ENCODE results near the gene SRGAP2B.
"Not testable (repeated sequence)": the region's sequence is repeated elsewhere in the genome, so short reads cannot be mapped to it uniquely, and the experiment has no call there.

Gene SRGAP2B

GRCh38 chr1:144998134-144998980, 96.8 kb downstream of the SRGAP2B start:
- DNase-seq (ENCODE audit: low spot score), result not testable (repeated sequence)

DNA sequence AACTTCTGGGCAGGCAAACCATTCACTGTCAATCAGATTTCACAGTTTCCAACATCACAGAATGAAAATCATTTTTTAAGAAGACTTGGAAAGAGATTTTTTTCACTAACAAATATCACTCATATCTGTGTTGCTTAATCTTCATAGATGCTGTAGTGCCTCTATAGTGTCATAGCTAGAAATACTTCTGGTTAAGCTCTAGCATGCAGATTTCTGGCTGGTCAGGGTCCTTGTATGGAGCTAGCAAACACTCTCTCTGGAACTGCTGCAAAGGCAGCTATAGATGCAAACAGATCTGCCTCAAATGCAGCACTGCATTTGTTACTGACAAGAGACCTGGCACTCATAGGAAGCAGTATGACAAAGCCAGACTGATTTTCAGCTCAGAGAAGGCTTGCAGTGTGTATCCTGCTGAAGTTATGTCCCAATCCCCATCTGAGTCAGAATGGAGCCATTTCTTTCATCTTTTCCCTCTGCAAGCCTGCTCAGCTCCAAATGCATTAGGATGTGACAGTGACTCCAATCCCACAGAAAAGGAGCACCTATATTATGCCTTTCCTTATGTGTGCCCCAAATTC, 99.2 kb downstream of the SRGAP2B start:
- DNase-seq (ENCODE audit: low spot score), result not testable (repeated sequence)

GRCh38 chr1:144992915-144993314, 102.2 kb downstream of the SRGAP2B start:
- DNase-seq (ENCODE audit: low spot score), result not testable (repeated sequence)

- DNase-seq (ENCODE audit: low spot score), result not testable (repeated sequence)
These were observed 104.5 kb downstream of the SRGAP2B start for GRCh38 chr1:144990611-144991010.

GRCh38 chr1:144987131-144987530, 108.0 kb downstream of the SRGAP2B start:
- not testable (repeated sequence) for DNase-seq (ENCODE audit: low spot score)

- not testable (repeated sequence) for DNase-seq (ENCODE audit: low spot score)
These were observed 108.8 kb downstream of the SRGAP2B start for GRCh38 chr1:144986171-144986860.

- not testable (repeated sequence) for DNase-seq (ENCODE audit: low spot score)
These were observed 109.5 kb downstream of the SRGAP2B start for GRCh38 chr1:144985550-144986170.

DNA sequence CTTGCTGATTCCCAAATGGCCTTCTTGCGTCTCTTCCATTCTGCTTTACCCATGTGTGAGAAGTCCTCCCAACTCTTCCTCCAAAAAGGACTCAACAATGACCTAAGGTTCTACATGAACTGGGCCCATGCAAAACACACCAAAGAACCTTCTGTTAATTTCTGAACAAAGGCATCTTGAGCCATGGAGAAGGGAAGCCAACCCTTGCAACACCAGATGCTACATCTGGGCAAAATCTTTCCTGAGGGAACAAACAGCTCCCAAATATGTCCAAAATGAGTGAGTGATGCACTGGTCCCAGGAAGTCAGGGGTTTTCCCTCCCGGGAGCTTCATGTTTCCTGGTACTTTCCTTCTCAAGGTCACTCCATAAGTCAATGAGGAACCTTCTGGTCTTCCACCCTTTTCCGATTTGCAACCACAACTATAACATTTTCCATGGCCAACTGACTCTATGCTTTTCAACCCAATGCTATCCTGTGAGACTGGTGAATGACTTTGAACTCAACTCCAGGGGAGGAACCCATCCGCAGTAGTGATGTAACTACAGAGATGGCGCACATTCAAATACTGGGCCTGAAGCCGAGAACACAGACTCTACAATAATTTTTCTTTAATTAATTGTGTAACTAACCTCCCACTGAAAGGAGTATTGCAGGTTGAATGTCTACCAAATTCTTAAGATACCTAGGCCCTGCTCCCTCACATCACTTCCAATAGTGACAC, 112.2 kb downstream of the SRGAP2B start:
- DNase-seq (ENCODE audit: low spot score), result not testable (repeated sequence)

DNA sequence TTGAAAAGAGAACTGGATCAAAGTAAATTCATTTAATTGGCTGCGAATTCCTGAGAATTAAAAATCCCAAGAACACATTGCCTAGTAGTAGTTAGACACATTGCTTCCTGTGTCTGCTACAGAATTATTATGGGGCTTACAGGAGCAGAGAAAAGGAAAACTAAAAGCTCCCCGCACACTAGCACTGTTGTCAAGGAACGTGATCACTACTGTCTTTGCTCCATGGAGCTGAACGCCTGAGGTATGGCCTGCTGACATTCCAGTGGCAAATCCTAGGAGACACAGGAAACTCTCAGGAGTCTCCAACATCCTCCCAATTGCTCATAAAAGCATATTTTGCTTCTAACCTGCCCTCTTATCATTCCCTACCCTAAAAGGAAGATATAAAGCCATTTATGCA, 114.0 kb downstream of the SRGAP2B start:
- not testable (repeated sequence) for DNase-seq (ENCODE audit: low spot score)

DNA sequence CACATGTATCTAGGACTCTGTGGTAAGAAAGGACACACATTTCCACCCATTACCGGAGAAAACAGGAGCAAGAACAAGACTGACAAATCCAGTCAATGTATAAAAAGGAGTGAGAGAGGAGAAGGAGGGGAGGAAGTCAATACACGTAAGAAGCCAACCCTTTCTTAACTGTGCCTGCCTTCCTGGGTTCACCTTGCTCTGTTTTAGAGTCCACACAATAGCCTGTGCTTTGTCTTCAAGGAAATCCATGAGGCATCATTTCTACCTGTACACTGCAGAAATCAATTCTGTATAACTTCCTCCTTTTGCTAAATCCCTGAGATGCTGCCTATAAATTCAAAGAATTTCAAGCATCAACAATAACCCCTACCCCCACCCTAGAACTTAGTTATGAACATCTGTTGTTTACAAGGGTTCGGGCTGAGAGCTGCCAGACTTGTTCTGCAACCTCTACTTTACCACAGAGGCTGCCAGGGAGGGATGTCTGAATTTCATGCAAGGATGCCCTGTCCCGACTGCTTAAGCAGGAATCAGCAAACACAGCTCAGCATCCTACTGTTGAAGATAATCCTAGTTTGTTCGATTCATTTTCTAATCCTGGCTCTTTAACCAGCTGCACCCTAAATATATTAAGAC, 115.0 kb downstream of the SRGAP2B start:
- not testable (repeated sequence) for DNase-seq (ENCODE audit: low spot score)

- not testable (repeated sequence) for DNase-seq (ENCODE audit: low spot score)
These were observed 117.3 kb downstream of the SRGAP2B start for GRCh38 chr1:144977856-144978255.

DNA sequence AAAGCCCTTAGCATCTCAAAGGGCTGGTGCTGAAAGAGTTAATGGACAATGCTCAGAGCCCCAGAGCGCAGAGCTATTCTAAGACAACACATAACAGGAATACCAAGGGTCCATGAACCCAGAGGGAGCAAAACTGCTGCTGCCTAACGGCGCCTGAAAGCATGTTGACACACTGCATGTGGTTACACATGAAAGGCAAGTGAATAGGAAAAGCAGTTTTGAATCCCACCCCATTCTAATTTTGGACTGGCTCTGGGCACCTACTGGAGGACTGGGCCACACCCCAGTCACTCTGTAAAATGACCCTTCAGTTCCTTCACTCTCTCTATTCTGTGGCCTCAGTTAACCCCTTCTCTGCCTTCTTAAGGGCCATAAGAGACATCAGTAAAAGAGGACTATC, 123.2 kb downstream of the SRGAP2B start:
- not testable (repeated sequence) for DNase-seq (ENCODE audit: low spot score)

DNA sequence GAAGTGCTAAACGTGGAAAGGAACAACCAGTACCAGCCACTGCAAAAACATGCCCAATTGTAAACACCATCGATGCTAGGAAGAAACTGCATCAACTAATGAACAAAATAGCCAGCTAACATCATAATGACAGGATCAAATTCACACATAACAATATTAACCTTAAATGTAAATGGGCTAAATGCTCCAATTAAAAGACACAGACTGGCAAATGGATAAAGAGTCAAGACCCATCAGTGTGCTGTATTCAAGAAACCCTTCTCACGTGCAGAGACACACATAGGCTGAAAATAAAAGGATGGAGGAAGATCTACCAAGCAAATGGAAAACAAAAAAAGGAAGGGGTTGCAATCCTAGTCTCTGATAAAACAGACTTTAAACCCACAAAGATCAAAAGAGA, 128.6 kb downstream of the SRGAP2B start:
- not testable (repeated sequence) for DNase-seq (ENCODE audit: low spot score)

GRCh38 chr1:144964765-144965164, 130.4 kb downstream of the SRGAP2B start:
- DNase-seq (ENCODE audit: low spot score), result not testable (repeated sequence)

DNA sequence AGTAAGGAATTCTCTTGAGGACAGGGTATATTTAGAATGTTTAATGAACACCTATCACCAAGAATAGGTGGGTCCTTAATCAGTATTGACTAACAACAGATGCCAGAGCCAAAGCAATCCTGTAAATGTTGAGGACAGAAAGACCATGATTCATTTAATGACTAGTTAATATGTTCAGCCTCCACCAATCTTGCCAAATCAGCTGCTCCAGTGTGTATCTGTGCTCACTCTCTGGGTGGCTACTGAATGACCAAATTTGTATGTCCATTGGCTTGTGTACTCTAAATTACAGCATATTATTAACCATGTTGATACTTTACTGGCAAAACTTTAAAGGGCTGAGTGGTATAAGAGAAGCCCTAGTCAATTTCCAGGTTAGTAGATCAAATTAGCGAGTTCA, 130.9 kb downstream of the SRGAP2B start:
- not testable (repeated sequence) for DNase-seq (ENCODE audit: low spot score)

DNA sequence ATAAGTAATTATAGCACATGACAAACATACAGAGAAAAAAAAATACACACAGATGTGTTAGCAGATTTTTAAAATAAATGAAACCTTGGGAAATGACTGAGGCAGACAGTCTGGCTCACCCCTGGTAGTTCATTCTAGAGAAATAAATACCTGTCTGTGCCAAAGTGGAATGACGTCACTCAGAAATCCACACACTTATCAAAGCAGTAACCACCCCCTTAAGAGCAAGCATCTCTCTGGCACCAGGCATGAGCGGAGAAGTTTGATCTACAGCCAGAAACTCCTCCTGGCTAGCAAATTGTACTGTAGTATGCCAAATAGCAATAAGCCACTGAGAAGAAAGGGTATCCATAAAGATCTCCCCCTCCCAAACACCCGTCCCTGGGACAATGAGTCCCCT, 131.6 kb downstream of the SRGAP2B start:
- not testable (repeated sequence) for DNase-seq (ENCODE audit: low spot score)

DNA sequence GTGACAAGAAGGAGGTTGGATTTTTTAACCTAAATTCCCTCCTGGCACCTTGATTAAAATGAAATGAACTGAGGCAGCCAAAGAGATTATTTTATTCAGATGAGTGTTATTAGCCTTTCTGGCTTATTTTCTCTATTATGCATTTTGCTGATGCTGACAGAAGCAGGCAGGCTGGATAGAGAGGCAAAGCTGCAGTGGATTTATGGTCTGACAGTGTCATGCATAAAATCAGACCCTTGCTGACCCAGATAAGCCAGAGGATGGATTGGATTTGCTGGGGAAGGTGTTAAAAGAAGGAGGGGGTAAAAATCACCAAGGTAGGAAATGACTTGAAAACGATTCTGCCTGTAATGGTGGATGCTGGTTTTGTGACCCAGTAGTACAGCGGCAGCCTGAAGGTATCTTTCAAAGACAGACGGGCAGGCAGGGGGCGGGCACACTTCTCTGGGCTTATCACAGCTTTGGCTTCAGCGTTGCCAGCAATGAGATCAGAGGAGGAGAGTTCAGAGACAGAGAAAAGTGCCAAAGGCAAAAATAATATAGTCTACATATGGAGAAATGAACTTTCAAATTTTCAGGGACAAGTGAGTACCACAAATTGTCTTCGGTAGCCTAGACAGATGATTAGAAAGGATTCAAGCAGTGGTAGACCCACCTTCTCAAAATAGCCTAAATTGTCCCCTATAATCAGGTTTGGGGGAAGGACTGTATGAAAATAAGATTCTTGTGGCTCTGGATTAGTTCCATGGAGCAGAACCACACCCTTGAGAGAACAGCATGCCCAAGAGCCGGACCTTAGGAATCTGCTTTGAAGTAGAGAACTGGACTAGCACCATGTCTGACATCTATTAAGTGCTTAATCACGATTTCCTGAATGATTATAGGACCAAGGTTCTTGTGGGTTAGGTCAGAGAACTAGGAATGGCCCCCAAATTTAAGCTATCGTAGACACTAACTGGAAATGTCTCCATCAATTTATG, 133.2 kb downstream of the SRGAP2B start:
- not testable (repeated sequence) for DNase-seq (ENCODE audit: low spot score)

DNA sequence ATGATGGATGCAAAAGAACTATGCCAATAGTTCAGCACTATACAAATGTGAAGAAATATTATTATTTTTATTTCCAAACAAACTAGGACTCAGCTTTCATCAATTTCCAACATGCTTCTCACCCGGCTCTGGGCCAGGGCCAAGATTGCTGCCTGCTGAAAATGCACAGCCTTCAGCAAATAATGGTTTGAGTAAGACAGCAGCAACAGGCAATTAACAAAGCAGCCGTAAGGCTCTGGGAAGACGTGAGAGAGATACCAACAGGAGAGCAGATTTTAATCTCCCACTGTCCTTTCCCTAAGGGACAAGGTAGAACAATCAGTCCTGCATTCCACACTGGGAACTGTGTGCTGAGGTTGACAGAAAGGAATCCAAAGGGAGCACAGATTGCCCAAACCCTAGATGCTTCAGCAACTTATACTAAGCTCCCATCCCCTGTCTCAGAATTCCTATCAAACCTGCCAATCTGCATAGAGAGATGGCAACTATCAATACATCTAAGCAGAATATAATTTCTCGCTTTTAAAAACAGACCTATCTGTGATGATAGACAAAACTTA, 134.1 kb downstream of the SRGAP2B start:
- not testable (repeated sequence) for DNase-seq (ENCODE audit: low spot score)

DNA sequence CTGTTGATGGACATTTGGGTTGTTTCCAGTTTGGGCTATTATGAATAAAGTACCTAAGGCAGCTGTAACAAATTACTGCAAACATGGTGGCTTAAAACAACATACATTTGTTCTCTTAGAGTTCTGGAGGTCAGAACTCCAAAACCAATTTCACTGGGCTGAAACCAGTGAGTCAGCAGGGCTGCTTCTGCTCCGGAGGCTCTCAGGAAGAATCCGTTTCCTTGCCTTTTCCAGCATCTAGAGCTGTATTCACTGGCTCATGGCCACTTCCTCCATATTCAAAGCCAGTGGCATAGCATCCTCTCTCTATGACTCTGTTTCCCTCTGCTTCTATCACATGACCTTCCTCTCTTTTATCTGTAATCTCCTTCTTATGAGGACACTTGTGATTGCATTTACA, 146.7 kb downstream of the SRGAP2B start:
- DNase-seq (ENCODE audit: low spot score), result not testable (repeated sequence)
